Right atrium auricular region (tissue), 2 donors: ENCODE data around the gene RAMP3. TPM values are rescaled to one million over a fixed set of nuclear protein-coding genes. Genes with fewer than 3 reads are reported as not detected.

ENCODE experiments used
- DNase-seq: peaks from one replicate; pipeline ENCODE4 v3.0.0-alpha.2; 2019; ENCODE audit warnings: low spot score
- H3K27ac ChIP-seq, 2 donors: fragments of 200-600 bp; sonication (generic); 1 replicate in 1 of 2; 2 replicates in 1 of 2; pipeline ENCODE4 v1.5.1; 2016 to 2019
- H3K27me3 ChIP-seq, 2 donors: fragments of 200-600 bp; sonication (generic); one replicate each; pipeline versions ENCODE4 v1.5.1 to v1.6.0; 2017 to 2019
- H3K36me3 ChIP-seq: fragments of 200-600 bp; sonication (generic); one replicate; pipeline ENCODE4 v1.5.1; 2016
- H3K4me1 ChIP-seq, 2 donors: fragments of 200-600 bp; sonication (generic); one replicate each; pipeline versions ENCODE4 v1.5.1 to v1.6.0; 2017 to 2019
- H3K4me3 ChIP-seq, 2 donors: fragments of 200-600 bp; sonication (generic); 1 replicate in 1 of 2; 2 replicates in 1 of 2; pipeline ENCODE4 v1.5.1; 2017 to 2019; ENCODE audit warnings: mild to moderate bottlenecking in 1 of 2, moderate library complexity in 1 of 2
- H3K9me3 ChIP-seq, 2 donors: fragments of 200-600 bp; sonication (generic); one replicate each; pipeline ENCODE4 v1.5.1; 2019
- CTCF ChIP-seq, 2 donors: fragments of 200-600 bp; sonication (generic); IDR thresholded peaks; one replicate each; pipeline ENCODE4 v1.5.1; 2019; ENCODE audit warnings: antibody characterized with exemption in 2 of 2
- total RNA-seq, 2 donors: library from RNA; depleted of rRNA; stranded (reverse); fragments of >200 nt; gene quantifications; one replicate each; pipeline ENCODE4 v1.1.0, GENCODE V29; 2016

The RAMP3 gene
- total RNA-seq, 2 donors from 2014 or later: 62.0 to 77.2 TPM

- Histone ChIP-seq H3K4me3 (peak overlapping the region in 1 of 2 donors; percentile 7), H3K27ac (peak overlapping the region in 1 of 2 donors; percentile 11), H3K27me3 (no peaks in the 10 kb centered on the region), H3K4me1 (peaks cover 0 to 13% of the 10 kb centered on the region in 2 donors), H3K9me3 (peaks cover 0 to 10% of the 10 kb centered on the region in 2 donors), H3K36me3 (no peaks in the 10 kb centered on the region)
- no peak for TF ChIP-seq CTCF (IDR thresholded peaks at IDR 0.05)
- DNase-seq: no peak
Observed at GRCh38 chr7:45160417-45160881, 2.9 kb downstream of the RAMP3 start.

- DNase-seq: no peak
- Histone ChIP-seq H3K36me3 (no peaks in the 10 kb centered on the region), H3K4me1 (peaks cover 0 to 13% of the 10 kb centered on the region in 2 donors), H3K27ac (peak overlapping the region in 1 of 2 donors; percentile 11), H3K4me3 (no peak overlapping the region), H3K9me3 (peaks cover 0 to 10% of the 10 kb centered on the region in 2 donors), H3K27me3 (no peaks in the 10 kb centered on the region)
- no peak for TF ChIP-seq CTCF (IDR thresholded peaks at IDR 0.05)
Observed at GRCh38 chr7:45161138-45161537, 3.5 kb downstream of the RAMP3 start.

- TF ChIP-seq CTCF (IDR thresholded peaks at IDR 0.05): no peak
- Histone ChIP-seq H3K4me3 (no peak overlapping the region), H3K36me3 (no peaks in the 10 kb centered on the region), H3K4me1 (peaks cover 0 to 12% of the 10 kb centered on the region in 2 donors), H3K27ac (no peak overlapping the region), H3K9me3 (peaks cover 0 to 10% of the 10 kb centered on the region in 2 donors), H3K27me3 (no peaks in the 10 kb centered on the region)
- no peak for DNase-seq
Observed at GRCh38 chr7:45161842-45162241, 4.3 kb downstream of the RAMP3 start.

- no peaks in the 10 kb centered on the region for H3K27me3 ChIP-seq
- no peaks in the 10 kb centered on the region for H3K36me3 ChIP-seq
- peaks cover 0 to 10% of the 10 kb centered on the region in 2 donors for H3K9me3 ChIP-seq
- peaks cover 0 to 7% of the 10 kb centered on the region in 2 donors for H3K4me1 ChIP-seq
- no peak for DNase-seq
- no peak overlapping the region for H3K27ac ChIP-seq
- no peak overlapping the region for H3K4me3 ChIP-seq
- TF ChIP-seq CTCF (IDR thresholded peaks at IDR 0.05): no peak
Observed at GRCh38 chr7:45162311-45162845, 4.8 kb downstream of the RAMP3 start.

GRCh38 chr7:45162943-45163691, 5.5 kb downstream of the RAMP3 start:
- Histone ChIP-seq H3K36me3 (no peaks in the 10 kb centered on the region), H3K4me1 (no peaks in the 10 kb centered on the region), H3K4me3 (no peak overlapping the region), H3K9me3 (peaks cover 0 to 10% of the 10 kb centered on the region in 2 donors), H3K27ac (no peak overlapping the region), H3K27me3 (no peaks in the 10 kb centered on the region)
- no peak for TF ChIP-seq CTCF (IDR thresholded peaks at IDR 0.05)
- no peak for DNase-seq
